HG02884 (cell line): ENCODE measurements around the gene GBF1.
A peak's percentile ranks its signal among the peaks of the same experiment; 100 is the strongest.
"Not testable (repeated sequence)": the region's sequence is repeated elsewhere in the genome, so short reads cannot be mapped to it uniquely, and the experiment has no call there.

Source experiments
- ATAC-seq: cut with Tn5 transposase; IDR thresholded peaks from one replicate; pipeline ENCODE4 v1.9.1; 2021; ENCODE audit warnings: mild to moderate bottlenecking, moderate library complexity; ENCODE audit not compliant: unreplicated experiment

GBF1 gene

GRCh38 chr10:102230861-102231356, 14.4 kb upstream of the GBF1 start:
- ATAC-seq: no peak

- no peak for ATAC-seq
These were observed 13.7 kb upstream of the GBF1 start for GRCh38 chr10:102231357-102232318.

GRCh38 chr10:102233997-102234396, 11.3 kb upstream of the GBF1 start:
- no peak for ATAC-seq

- no peak for ATAC-seq
These were observed 10.3 kb upstream of the GBF1 start for GRCh38 chr10:102234888-102235597.

- ATAC-seq: no peak
These were observed 9.8 kb upstream of the GBF1 start for GRCh38 chr10:102235598-102235920.

GRCh38 chr10:102236006-102236405, 9.3 kb upstream of the GBF1 start:
- ATAC-seq: no peak

GRCh38 chr10:102237711-102238252, 7.5 kb upstream of the GBF1 start:
- no peak for ATAC-seq

- no peak for ATAC-seq
These were observed 4.8 kb upstream of the GBF1 start for GRCh38 chr10:102240467-102241031.

- no peak for ATAC-seq
These were observed 4.3 kb upstream of the GBF1 start for GRCh38 chr10:102241032-102241443.

GRCh38 chr10:102241444-102242117, 3.8 kb upstream of the GBF1 start, which contains the start of gene PITX3:
PITX3 (minus strand) TSS chr10:102241512; CDS start chr10:102232080, 9,432 bp downstream.
- ATAC-seq: peak; percentile 41

- no peak for ATAC-seq
These were observed 3.2 kb upstream of the GBF1 start for GRCh38 chr10:102242118-102242485.

GRCh38 chr10:102243309-102243708, 2.0 kb upstream of the GBF1 start:
- ATAC-seq: no peak

- no peak for ATAC-seq
These were observed 560 bp downstream of the GBF1 start for GRCh38 chr10:102245932-102246251.

GRCh38 chr10:102246261-102246660, 929 bp downstream of the GBF1 start:
- ATAC-seq: no peak

GRCh38 chr10:102247734-102248133, 2.4 kb downstream of the GBF1 start:
- ATAC-seq: no peak

GRCh38 chr10:102252508-102252907, 7.2 kb downstream of the GBF1 start:
- ATAC-seq: not testable (repeated sequence)

- ATAC-seq: no peak
These were observed 9.1 kb downstream of the GBF1 start for GRCh38 chr10:102254426-102254825.

- no peak for ATAC-seq
These were observed 10.1 kb downstream of the GBF1 start for GRCh38 chr10:102255404-102255803.

GRCh38 chr10:102261196-102261595, 15.9 kb downstream of the GBF1 start:
- ATAC-seq: no peak

- no peak for ATAC-seq
These were observed 16.5 kb downstream of the GBF1 start for GRCh38 chr10:102261842-102262241.
